HFFc6 (cell line): ENCODE data around the gene FZR1. TPM values are rescaled to one million over a fixed set of nuclear protein-coding genes. Genes with fewer than 3 reads are reported as not detected.

ENCODE experiments used
- DNase-seq: peaks from one replicate; pipeline ENCODE4 v3.0.0-alpha.2; 2018
- H3K27ac Mint-ChIP-seq: 2 replicates; pipeline ENCODE4 v1.8.0; 2020; ENCODE audit warnings: mild to moderate bottlenecking, mixed read lengths
- H3K27me3 Mint-ChIP-seq: 2 replicates; pipeline ENCODE4 v1.8.0; 2021; ENCODE audit warnings: mild to moderate bottlenecking, moderate library complexity, mixed read lengths; ENCODE audit not compliant: insufficient read depth
- H3K36me3 Mint-ChIP-seq: 2 replicates; pipeline ENCODE4 v1.8.0; 2021; ENCODE audit warnings: low read depth, mixed read lengths
- H3K4me1 Mint-ChIP-seq: 2 replicates; pipeline ENCODE4 v1.8.0; 2020; ENCODE audit warnings: low read depth, mixed read lengths
- H3K4me3 Mint-ChIP-seq: 2 replicates; pipeline ENCODE4 v1.8.0; 2020; ENCODE audit warnings: mild to moderate bottlenecking, moderate library complexity, mixed read lengths
- H3K9me3 Mint-ChIP-seq: 2 replicates; pipeline ENCODE4 v1.8.0; 2020; ENCODE audit warnings: mild to moderate bottlenecking, mixed read lengths
- total RNA-seq, 6 experiments: library from RNA; stranded (reverse); fragmentation: NEBNext Ultra II Directional; extraction: Animal tissue kit (Norgen Biotek cat#: 25700); gene quantifications; 2 replicates in 1 of 6; 3 replicates in 5 of 6; pipeline ENCODE4 v1.2.3, GENCODE V29; 2021
- TF ChIP-seq, protein P1 (sequence below): fragments of 200-600 bp; sonication (generic); IDR thresholded peaks from 2 replicates; pipeline ENCODE4 v1.5.0; 2021; ENCODE audit warnings: antibody characterized with exemption, mild to moderate bottlenecking

Gene FZR1
- total RNA-seq, 6 experiments from 2014 or later, result 43.9 to 56.8 (median 46.0) TPM

DNA sequence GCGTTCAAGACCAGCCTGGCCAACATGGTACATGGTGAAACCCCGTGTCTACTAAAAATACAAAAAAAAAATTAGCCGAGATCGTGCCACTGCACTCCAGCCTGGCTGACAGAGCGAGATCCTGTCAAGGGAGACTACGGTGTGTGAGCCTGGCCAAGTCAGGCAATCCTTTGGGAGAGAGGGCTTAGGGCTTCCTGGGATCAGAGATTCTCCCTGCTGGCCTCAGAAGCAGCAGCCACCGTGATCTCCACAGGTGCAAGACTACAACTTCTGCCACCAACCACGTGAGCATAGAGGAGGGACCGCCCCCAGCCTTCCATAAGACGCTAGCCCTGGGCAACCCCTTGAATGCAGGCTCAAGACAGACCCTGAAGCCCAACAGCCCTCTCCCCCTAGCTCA lies 43.7 kb downstream of the FZR1 start:
- H3K27me3 Mint-ChIP-seq, result peaks cover 10% of the 10 kb centered on the region; the same call in 1 of the 2 replicates
- H3K36me3 Mint-ChIP-seq, result peaks cover 4% of the 10 kb centered on the region; the same call in 1 of the 2 replicates
- TF ChIP-seq, protein P1, sequence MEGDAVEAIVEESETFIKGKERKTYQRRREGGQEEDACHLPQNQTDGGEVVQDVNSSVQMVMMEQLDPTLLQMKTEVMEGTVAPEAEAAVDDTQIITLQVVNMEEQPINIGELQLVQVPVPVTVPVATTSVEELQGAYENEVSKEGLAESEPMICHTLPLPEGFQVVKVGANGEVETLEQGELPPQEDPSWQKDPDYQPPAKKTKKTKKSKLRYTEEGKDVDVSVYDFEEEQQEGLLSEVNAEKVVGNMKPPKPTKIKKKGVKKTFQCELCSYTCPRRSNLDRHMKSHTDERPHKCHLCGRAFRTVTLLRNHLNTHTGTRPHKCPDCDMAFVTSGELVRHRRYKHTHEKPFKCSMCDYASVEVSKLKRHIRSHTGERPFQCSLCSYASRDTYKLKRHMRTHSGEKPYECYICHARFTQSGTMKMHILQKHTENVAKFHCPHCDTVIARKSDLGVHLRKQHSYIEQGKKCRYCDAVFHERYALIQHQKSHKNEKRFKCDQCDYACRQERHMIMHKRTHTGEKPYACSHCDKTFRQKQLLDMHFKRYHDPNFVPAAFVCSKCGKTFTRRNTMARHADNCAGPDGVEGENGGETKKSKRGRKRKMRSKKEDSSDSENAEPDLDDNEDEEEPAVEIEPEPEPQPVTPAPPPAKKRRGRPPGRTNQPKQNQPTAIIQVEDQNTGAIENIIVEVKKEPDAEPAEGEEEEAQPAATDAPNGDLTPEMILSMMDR, result no peak
- H3K4me3 Mint-ChIP-seq, result no peak overlapping the region
- no peak overlapping the region for H3K27ac Mint-ChIP-seq
- H3K9me3 Mint-ChIP-seq, result no peaks in the 10 kb centered on the region
- no peaks in the 10 kb centered on the region for H3K4me1 Mint-ChIP-seq
- no peak for DNase-seq

DNA sequence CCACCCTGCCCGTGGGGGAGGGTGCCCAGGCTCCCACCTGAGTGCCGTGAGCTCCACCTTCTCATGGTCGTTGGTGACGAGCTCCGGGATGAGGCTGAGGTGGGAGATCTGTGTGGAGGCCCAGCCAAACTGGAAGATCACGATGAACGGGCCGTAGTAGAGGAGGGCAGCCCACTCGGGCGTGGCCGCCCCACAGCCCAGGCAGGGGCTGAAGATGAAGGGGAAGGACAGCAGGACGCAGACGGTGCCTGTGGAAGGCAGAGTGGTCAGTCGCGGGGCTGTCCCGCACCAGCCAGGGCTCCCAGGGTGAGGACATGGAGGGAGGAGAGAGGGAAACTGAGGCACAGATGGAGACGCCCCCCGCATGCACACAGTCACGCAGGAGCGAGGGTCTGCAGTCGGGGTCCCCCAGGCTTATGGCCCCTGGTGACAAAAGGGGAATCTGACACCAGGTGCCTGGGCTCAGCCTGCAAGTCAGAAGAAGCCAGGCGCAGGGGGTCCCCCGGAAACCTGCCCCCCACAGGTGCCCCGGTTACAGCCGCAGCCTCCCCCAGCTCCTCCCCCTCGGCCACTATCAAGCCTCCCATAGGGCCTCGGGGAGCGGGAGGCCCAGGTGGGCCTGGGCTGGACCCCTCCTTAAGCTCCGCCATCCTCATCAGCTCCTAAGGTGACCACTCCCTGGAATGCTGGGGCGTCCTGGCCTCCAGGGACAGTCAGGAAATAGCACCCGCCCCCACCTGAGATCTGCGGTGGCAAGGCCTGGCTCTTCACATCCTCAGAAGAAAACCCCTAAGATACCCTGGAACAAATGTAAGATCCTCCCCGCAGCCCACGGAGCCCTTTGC lies 45.1 kb downstream of the FZR1 start:
- Mint-ChIP-seq H3K4me3 (no peak overlapping the region), H3K36me3 (peaks cover 3% of the 10 kb centered on the region; the same call in 1 of the 2 replicates), H3K27me3 (peaks cover 8% of the 10 kb centered on the region; the same call in 1 of the 2 replicates), H3K4me1 (peaks cover 11% of the 10 kb centered on the region), H3K27ac (no peak overlapping the region), H3K9me3 (no peaks in the 10 kb centered on the region)
- DNase-seq, result no peak
- TF ChIP-seq, protein P1, result no peak

DNA sequence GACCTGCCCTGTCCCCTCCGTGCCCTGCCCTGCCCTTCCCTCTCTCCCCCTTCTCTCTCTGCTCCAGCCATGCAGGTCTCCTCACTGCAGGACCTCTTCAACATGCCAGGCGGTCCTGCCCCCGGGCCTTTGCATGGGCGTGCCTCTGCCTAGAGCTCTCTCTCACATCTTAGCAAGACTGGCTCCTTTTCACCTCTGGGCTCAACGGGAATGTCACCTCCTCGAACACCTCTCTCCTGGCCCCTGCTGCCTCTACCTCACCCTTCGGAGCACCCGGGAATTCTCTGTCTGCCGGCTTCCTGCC lies 45.6 kb downstream of the FZR1 start:
- peaks cover 8% of the 10 kb centered on the region for H3K27me3 Mint-ChIP-seq
- no peak overlapping the region for H3K27ac Mint-ChIP-seq
- H3K36me3 Mint-ChIP-seq, result peaks cover 3% of the 10 kb centered on the region; the same call in 1 of the 2 replicates
- DNase-seq, result no peak
- H3K4me3 Mint-ChIP-seq, result no peak overlapping the region
- H3K9me3 Mint-ChIP-seq, result no peaks in the 10 kb centered on the region
- H3K4me1 Mint-ChIP-seq, result peaks cover 17% of the 10 kb centered on the region
- TF ChIP-seq, protein P1, result no peak

DNA sequence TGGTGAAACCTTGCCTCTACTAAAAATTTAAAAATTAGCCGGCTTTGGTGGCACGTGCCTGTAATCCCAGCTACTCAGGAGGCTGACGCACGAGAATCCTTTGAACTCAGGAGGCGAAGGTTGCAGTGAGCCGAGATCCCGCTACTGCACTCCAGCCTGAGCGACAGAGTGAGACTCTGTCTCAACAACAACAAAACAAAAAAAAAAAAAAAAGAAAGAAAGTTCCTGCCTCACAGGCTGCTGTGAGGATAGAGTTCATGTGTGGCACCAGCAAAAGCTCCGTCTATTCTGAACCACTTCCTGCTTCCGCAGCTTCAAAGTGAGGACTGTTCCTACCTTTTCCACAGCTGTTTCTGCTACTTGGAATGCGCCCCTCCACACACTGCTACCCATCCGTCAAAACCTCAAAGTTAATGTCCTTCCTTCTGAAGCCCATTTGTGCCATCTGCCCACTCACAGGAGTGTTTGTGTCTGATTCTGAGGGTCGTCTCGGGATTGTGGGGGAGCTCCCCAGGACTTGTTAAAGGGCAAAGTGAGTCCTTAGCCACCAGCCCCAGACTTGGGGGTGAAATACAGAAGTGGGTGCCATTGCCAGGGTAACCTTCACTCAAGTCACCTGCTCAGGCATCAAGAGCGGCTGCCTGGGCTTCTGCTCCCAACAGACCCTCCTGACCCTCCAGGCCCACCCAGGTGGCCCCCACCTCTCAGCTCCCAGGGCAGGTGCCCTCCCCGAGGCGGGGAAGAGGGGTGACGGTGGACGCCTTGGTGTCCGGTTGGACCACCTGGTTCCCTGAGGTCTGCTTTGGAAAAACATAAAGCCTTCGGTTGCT lies 48.4 kb downstream of the FZR1 start:
- DNase-seq, result no peak
- H3K4me3 Mint-ChIP-seq, result no peak overlapping the region
- TF ChIP-seq, protein P1, result no peak
- peaks cover 3% of the 10 kb centered on the region; the same call in 1 of the 2 replicates for H3K36me3 Mint-ChIP-seq
- peaks cover 6% of the 10 kb centered on the region for H3K27me3 Mint-ChIP-seq
- no peak overlapping the region for H3K27ac Mint-ChIP-seq
- H3K9me3 Mint-ChIP-seq, result no peaks in the 10 kb centered on the region
- peaks cover 25% of the 10 kb centered on the region for H3K4me1 Mint-ChIP-seq

DNA sequence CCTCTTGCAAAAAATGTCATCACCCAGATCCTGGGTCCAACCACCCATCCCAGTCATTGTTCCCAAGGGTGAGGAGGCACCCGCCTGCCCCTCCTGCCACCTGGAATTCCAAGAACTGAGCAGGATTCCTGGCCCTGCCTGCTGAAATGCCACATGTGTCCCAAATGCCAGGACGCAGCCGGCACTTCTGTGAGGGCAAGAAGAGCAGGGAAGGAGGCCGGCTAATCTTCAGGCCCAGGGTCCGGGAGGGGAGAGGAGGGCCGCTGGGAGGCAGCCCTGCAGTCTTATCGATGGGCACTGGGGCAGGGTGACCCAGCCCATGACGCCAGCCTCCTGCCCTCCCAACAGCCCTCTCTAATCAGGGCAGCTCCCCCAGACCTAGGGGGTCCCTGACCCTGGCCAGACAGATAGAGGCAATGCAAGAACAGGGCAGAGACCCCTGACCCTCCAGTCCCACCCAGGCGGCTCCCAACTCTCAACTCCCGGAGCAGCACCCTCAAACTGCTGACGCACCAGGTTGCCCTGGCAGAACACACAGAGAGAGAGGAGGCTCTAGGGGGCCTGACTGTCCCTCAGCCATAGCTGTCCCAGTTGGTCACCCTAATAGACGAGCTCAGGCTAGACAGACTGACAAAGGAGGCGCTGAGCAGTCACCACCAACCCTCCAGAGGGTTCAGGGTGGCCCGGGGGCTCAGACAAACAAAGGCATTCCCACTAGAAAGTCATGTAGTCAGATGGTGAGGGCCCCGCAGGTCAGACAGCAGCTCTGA lies 49.7 kb downstream of the FZR1 start:
- H3K27ac Mint-ChIP-seq, result peak overlapping the region; percentile 77
- H3K4me1 Mint-ChIP-seq, result peaks cover 25% of the 10 kb centered on the region
- peak overlapping the region; percentile 98 for H3K4me3 Mint-ChIP-seq
- H3K27me3 Mint-ChIP-seq, result peaks cover 5% of the 10 kb centered on the region
- TF ChIP-seq, protein P1, result no peak
- no peaks in the 10 kb centered on the region for H3K9me3 Mint-ChIP-seq
- peaks cover 3% of the 10 kb centered on the region; the same call in 1 of the 2 replicates for H3K36me3 Mint-ChIP-seq
- DNase-seq, result no peak
